ENCODE measurements around the gene GPR32.

Gene GPR32

DNA sequence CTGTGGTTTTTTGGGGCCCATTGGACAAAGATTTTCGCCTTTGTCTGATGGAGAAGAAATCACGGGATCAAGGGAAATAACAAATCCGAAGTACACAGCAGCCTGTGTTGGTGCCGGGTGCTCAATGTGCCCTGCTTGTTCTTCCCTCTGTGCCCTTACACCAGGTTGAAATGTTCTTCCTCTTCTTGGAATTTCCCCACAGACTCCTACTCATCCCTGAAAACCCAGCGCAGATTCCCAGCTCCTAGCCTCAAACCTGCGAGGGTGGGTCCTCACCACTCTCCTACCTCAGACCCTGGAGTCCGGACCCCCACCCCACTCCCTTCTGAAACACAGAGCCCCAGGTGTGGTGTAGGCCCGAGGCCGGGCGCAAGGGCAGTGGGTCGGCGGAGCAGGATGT is 15.1 kb downstream of the GPR32 start:
- DNase-seq, result no peak

- no peak for DNase-seq
Observed at GRCh38 chr19:50790396-50790795, 20.1 kb downstream of the GPR32 start, which contains the start of gene ACP4. ACP4 (plus strand) TSS chr19:50790415; CDS start chr19:50790415, 0 bp downstream.

DNA sequence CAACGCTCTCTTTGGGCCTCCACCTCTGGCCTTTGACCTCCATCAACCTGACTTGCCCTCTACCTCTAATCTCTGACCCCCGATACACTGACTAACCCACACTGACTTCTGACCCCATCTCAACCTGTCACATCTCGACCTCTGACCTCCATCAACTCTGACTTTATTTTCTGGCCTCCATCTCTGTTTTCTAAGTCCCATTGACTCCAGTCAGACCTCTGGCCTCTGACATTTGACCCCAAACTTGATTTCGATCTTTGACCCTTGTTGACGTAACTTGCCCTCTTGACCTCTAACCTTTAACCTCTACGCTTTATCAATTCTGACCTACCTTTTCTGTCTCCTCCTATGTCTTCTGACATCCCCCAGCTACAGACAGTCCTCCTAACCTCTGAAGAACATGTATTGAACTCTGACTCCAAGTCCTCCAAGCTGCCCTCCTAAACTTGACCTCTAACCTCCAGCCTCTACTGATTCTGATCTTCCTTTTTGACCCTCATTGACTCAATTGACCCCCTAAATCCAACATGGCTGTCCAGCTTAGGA is 20.7 kb downstream of the GPR32 start:
- DNase-seq, result no peak

DNA sequence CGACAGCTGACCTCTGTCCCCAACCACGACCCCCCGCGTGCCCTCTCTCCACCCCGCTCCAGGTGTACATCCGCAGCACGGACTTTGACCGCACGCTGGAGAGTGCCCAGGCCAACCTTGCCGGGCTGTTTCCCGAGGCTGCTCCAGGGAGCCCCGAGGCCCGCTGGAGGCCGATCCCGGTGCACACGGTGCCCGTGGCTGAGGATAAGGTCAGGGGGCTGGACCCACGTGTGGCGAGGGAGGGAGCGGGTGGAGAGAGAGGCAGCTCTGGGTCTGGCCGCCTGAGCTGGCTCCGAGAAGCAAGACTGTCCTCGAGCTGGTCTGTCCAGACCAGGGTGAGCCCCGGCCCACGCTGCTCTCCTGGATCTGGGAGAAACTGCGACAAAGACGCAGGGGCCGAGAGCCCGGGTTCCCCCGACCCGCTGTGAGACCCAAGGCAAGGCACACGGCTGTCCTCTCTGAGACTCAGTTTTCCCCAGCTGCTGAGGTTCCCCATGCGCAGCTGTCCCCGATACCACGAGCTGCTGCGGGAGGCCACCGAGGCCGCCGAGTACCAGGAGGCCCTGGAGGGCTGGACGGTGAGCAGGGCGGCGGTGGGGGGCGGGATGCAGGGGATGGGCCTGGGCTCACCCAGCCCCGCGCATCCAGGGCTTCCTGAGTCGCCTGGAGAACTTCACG is 21.5 kb downstream of the GPR32 start:
- no peak for DNase-seq

DNA sequence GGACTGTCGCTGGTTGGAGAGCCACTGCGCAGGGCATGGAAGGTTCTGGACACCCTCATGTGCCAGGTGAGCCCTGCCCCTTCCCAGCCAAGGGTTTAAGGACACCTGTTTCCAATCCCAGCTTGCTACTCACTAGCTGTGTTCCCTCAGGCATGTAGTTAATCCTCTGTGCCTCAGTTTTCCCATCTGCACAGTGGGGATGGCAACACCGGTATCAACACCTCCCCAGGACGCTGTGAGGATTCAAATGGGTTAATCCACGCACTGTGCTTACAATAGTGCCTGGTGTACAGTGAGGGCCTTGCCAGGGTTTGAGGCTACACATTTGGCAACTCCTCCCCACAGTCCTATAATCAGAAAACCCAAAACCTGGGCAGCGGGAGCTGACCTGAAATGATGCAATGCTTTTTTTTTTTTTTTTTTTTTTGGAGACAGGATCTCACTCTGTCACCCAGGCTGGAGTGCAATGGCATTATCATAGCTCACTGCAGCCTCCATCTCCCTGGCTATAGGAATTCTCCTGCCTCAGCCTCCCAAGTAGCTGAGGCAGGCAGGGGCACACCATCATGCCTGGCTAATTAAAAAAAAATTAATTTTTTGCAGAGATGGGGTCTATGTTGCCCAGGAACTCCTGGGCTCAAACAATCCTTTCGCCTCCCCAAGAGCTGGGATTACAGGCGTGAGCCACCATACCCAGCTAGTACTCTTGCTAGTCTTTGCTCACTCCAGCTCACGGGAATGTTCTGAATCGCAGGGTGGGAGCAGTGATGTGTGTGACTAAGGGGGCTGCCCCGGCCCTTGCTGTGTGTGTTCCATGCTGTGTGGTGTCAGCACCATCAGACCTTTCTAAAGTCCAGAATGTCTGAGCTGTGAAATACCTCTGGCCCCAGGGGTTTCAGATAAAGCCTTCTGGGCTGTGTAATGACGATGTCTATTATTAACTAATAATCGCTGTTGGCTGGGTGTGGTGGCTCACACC is 22.3 kb downstream of the GPR32 start:
- DNase-seq, result no peak

DNA sequence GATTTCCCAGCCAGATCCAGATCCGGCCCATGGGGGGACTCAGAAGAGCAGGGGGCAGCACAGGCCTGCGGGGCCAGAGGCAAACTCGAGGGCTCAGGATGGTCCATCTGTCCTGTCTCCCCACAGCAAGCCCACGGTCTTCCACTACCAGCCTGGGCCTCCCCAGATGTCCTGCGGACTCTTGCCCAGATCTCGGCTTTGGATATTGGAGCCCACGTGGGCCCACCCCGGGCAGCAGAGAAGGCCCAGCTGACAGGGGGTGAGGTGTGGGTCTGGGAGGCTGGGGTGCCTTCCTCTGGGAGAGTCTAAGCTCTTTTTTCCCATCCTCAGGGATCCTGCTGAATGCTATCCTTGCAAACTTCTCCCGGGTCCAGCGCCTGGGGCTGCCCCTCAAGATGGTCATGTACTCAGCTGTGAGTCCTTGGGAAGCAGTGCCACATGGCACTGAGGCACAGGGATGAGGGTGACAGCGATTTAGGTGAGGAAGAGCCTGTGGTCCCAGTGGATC is 23.3 kb downstream of the GPR32 start:
- no peak for DNase-seq

- DNase-seq, result no peak
Observed at GRCh38 chr19:50794074-50794875, 24.0 kb downstream of the GPR32 start.

- no peak for DNase-seq
Observed at GRCh38 chr19:50794876-50795663, 24.8 kb downstream of the GPR32 start.

DNA sequence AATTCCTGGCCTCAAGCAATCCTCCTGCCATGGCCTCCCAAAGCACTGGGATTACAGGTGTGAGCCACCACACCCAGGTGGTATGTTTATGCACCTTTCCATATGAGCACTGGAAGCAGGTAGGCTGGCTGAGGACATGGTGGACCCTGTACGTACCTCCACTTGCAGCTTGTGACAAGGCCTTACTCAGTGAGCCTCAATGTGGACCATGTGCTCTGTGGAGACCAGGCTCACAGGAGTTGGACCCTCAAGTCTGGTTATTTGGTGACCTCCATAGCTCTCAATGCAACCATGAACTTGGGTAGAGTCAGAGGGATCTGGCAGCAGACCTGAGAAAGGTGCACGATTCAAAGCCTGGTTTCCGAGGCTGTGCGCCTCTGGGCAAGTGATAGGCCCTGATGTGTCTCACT is 25.4 kb downstream of the GPR32 start:
- no peak for DNase-seq

GRCh38 chr19:50796128-50796633 is 25.9 kb downstream of the GPR32 start:
- no peak for DNase-seq

- DNase-seq, result no peak
Observed at GRCh38 chr19:50796634-50797428, 26.6 kb downstream of the GPR32 start.

DNA sequence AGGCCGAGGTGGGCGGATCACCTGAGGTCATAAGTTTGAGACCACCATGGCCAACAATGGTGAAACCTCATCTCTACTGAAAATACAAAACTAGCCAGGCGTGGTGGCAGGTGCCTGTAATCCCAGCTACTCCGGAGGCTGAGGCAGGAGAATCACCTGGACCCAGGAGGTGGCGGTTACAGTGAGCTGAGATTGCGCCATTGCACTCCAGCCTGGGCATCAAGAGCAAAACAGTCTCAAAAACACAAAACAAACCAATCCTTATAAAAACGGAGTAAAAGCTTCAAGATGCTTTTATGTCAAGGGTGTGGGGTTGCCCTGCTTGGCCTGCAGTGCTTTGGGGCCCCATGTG is 27.1 kb downstream of the GPR32 start:
- DNase-seq, result no peak

DNA sequence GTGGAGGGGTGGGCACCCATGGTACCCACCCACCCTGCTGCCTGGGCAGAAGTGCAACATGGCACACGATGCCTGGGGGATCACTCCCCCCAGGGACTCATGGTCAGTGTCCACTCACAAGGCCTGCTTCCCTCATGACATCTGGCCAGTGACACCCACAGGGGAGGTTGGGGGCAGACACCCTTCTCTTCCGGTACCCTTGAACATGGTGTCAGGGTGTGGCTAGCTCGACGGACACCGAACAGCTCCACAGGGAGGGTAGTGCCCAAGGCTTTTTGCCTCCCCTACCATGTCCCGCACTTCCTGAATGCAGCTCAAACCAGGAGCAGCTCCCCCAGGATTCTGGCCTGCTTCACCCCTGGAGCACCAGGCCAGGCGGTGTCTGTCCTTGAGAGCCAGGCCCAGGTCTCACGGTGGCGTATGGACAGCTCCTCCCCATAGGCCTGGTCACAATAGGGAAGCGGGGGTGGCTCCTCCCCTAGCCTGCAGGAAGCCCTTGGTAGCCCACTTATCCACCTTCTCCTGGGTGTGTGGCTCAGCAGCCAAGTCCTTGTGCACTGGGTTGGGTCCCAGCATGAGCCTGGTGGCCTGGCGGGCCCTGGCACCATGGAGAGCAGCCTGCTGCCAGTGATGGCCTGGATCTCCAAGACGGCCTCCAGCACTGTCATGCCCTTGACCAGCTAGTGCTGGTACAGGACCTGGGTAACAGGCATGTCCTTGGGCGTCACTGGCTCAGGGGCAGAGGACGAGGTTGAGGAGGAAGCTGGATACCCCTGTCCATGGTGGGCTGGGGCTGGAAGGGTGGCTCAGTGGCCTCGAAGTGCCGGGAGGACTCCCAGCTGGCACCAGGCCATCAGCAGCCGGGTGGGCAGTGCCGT is 27.8 kb downstream of the GPR32 start:
- DNase-seq, result no peak

GRCh38 chr19:50798659-50799546 is 28.6 kb downstream of the GPR32 start:
- DNase-seq, result no peak

DNA sequence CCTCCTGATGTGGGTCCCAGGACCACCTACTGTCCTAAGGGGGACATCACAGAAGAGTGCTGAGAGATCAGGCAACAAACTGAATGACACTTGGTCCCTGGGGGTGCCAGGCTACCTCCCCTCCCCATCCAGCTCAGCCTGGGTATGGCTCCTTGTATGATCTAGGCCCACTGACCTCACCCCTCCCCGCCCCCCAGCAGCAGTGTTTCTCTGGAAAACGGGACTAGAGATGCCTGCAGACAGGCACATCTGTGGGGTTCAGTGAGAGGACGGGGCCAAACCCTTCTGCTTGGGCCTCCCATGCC is 29.2 kb downstream of the GPR32 start:
- no peak for DNase-seq

GRCh38 chr19:50801107-50801506 is 30.8 kb downstream of the GPR32 start:
- DNase-seq, result no peak

DNA sequence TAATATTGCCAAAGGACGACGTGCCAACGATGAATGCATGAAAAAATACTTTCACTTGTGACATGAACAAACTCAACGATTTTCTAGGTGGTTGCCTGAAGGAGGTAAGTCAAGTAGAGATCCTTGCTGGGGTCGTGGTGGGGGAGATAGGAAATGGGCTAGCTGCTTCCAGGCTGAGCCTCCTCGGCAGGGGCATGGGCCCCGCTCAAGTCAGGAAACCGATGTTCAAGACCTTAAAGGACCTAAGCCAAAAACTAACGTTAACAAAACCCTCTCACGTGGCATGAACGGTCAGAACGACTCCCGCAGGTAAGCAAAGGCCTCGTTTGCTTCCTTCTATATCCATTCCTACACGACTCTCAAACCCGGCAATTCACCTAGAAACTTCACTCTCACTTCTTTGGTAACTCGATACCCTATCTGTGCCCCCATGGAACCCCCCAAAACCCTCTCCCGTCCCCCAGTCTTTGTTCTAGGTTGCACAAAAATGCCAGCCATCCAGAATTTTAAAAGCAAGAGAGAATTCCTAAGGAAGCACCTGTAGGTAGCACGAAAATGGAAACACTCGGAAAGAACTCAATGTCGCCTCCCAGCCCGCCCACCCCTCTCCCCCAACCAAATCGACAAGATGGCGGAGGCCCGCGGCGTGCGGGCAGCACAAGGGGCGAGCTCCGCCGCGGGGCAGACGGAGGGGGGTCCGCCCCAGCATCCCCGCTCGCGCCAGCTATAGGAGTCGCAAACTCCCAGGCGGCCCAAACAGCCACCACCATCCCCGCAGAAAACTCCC is 33.6 kb downstream of the GPR32 start:
- DNase-seq, result peak; percentile 3
